ENCODE results near the gene LRRC61. TPM values are rescaled to one million over a fixed set of nuclear protein-coding genes. Genes with fewer than 3 reads are reported as not detected.
A peak's percentile ranks its signal among the peaks of the same experiment; 100 is the strongest.

LRRC61 gene
- total RNA-seq, 2 experiments from 2014 or later = not detected

- peaks cover 7% of the 10 kb centered on the region for H3K4me1 ChIP-seq (ENCODE audit: insufficient read depth, low read length, poor library complexity, severe bottlenecking)
- H3K27ac ChIP-seq (ENCODE audit: low read depth, low read length, poor library complexity, severe bottlenecking) = no peak overlapping the region
- intact Hi-C loops (cut with micrococcal nuclease; ENCODE audit: unreplicated experiment) = no loop called here
- no peak for TF ChIP-seq EZH2phosphoT487 (IDR thresholded peaks at IDR 0.05; ENCODE audit: borderline replicate concordance, low read depth, low read length)
- no peak for TF ChIP-seq CTCF (conservative IDR thresholded peaks at IDR 0.05; ENCODE audit: low read length)
- ChIA-PET POLR2A (no interaction called here), CTCF (ENCODE audit: unreplicated experiment) (no interaction called here)
- no peak for DNase-seq (ENCODE audit: low spot score)
- no peaks in the 10 kb centered on the region for H3K36me3 ChIP-seq (ENCODE audit: insufficient read depth, low read length)
- H3K9me3 ChIP-seq (ENCODE audit: low read length) = no peaks in the 10 kb centered on the region
- H3K4me3 ChIP-seq (ENCODE audit: low read depth, low read length, poor library complexity, severe bottlenecking) = no peak overlapping the region
- H3K79me2 ChIP-seq (ENCODE audit: insufficient read depth, low read depth, low read length) = no peaks in the 10 kb centered on the region
- BruUV-seq (replicated peaks) = no TSS peak
- H3K4me2 ChIP-seq (ENCODE audit: low read length) = no peak overlapping the region
- H4K20me1 ChIP-seq (ENCODE audit: insufficient read depth, low read length) = no peaks in the 10 kb centered on the region
- no peaks in the 10 kb centered on the region for H3K9me2 ChIP-seq (ENCODE audit: insufficient read depth, low read length)
- no peak overlapping the region for H2AFZ ChIP-seq (ENCODE audit: low read length)
Observed at GRCh38 chr7:150351587-150352194, 28.5 kb downstream of the LRRC61 start.

GRCh38 chr7:150355666-150356059 is 32.5 kb downstream of the LRRC61 start:
- intact Hi-C loops (cut with micrococcal nuclease; ENCODE audit: unreplicated experiment) = loop anchor here (1.0 kb wide), 1 partner anchor 66 kb away; no protein-coding TSS in a partner anchor
- CTCF ChIA-PET (ENCODE audit: unreplicated experiment) = interaction anchor here (0.6 kb wide), 1 partner anchor 50 kb away, joined by 4 read pairs; a partner anchor contains a TSS
- Histone ChIP-seq H3K9me3 (ENCODE audit: low read length) (no peaks in the 10 kb centered on the region), H3K4me1 (ENCODE audit: insufficient read depth, low read length, poor library complexity, severe bottlenecking) (peaks cover 20% of the 10 kb centered on the region), H3K4me2 (ENCODE audit: low read length) (no peak overlapping the region), H3K4me3 (ENCODE audit: low read depth, low read length, poor library complexity, severe bottlenecking) (no peak overlapping the region), H3K36me3 (ENCODE audit: insufficient read depth, low read length) (no peaks in the 10 kb centered on the region), H3K79me2 (ENCODE audit: insufficient read depth, low read depth, low read length) (no peaks in the 10 kb centered on the region), H3K9me2 (ENCODE audit: insufficient read depth, low read length) (no peaks in the 10 kb centered on the region), H2AFZ (ENCODE audit: low read length) (peak overlapping the region; percentile 25; the same call in 1 of the 2 replicates), H3K27ac (ENCODE audit: low read depth, low read length, poor library complexity, severe bottlenecking) (no peak overlapping the region), H4K20me1 (ENCODE audit: insufficient read depth, low read length) (no peaks in the 10 kb centered on the region)
- TF ChIP-seq CTCF (conservative IDR thresholded peaks at IDR 0.05; ENCODE audit: low read length) (no peak), EZH2phosphoT487 (IDR thresholded peaks at IDR 0.05; ENCODE audit: borderline replicate concordance, low read depth, low read length) (no peak)
- no peak for DNase-seq (ENCODE audit: low spot score)
- no TSS peak for BruUV-seq (replicated peaks)
- POLR2A ChIA-PET = interaction anchor here (0.7 to 1.2 kb wide), 3 partner anchors 23 to 481 kb away, joined by 3 to 9 read pairs (median 3); no protein-coding TSS in a partner anchor

- Histone ChIP-seq H2AFZ (ENCODE audit: low read length) (peak overlapping the region; percentile 20; the same call in 1 of the 2 replicates), H3K36me3 (ENCODE audit: insufficient read depth, low read length) (no peaks in the 10 kb centered on the region), H3K9me3 (ENCODE audit: low read length) (no peaks in the 10 kb centered on the region), H3K9me2 (ENCODE audit: insufficient read depth, low read length) (no peaks in the 10 kb centered on the region), H3K4me2 (ENCODE audit: low read length) (peak overlapping the region; percentile 24; the same call in 1 of the 2 replicates), H3K27ac (ENCODE audit: low read depth, low read length, poor library complexity, severe bottlenecking) (no peak overlapping the region), H3K4me3 (ENCODE audit: low read depth, low read length, poor library complexity, severe bottlenecking) (no peak overlapping the region), H4K20me1 (ENCODE audit: insufficient read depth, low read length) (no peaks in the 10 kb centered on the region), H3K4me1 (ENCODE audit: insufficient read depth, low read length, poor library complexity, severe bottlenecking) (peaks cover 20% of the 10 kb centered on the region), H3K79me2 (ENCODE audit: insufficient read depth, low read depth, low read length) (no peaks in the 10 kb centered on the region)
- CTCF ChIA-PET (ENCODE audit: unreplicated experiment) = interaction anchor here (0.6 to 0.7 kb wide), 3 partner anchors 22 to 54 kb away, joined by 3 to 4 read pairs (median 3); a partner anchor contains a TSS
- BruUV-seq (replicated peaks) = no TSS peak
- TF ChIP-seq EZH2phosphoT487 (IDR thresholded peaks at IDR 0.05; ENCODE audit: borderline replicate concordance, low read depth, low read length) (no peak), CTCF (conservative IDR thresholded peaks at IDR 0.05; ENCODE audit: low read length) (peak; percentile 89)
- peak; percentile 60 for DNase-seq (ENCODE audit: low spot score)
- intact Hi-C loops (cut with micrococcal nuclease; ENCODE audit: unreplicated experiment) = loop anchor here (1.0 kb wide), 1 partner anchor 65 kb away; no protein-coding TSS in a partner anchor
- POLR2A ChIA-PET = no interaction called here
Observed at GRCh38 chr7:150356265-150356897, 33.2 kb downstream of the LRRC61 start.

Data from OCI-LY7 (cell line).